GM21447 (cell line): Measurements from ENCODE around the gene SETD3.
"Not testable (repeated sequence)": the region's sequence is repeated elsewhere in the genome, so short reads cannot be mapped to it uniquely, and the experiment has no call there.

ENCODE experiments used
- ATAC-seq: cut with Tn5 transposase; IDR thresholded peaks from one replicate; pipeline ENCODE4 v1.9.1; 2021; ENCODE audit not compliant: unreplicated experiment

The SETD3 gene

GRCh38 chr14:99363051-99363450 is 117.6 kb downstream of the SETD3 start:
- no peak for ATAC-seq

- no peak for ATAC-seq
Measured at GRCh38 chr14:99361596-99362215, 119.0 kb downstream of the SETD3 start.

GRCh38 chr14:99360774-99361595 is 119.7 kb downstream of the SETD3 start:
- ATAC-seq: no peak

- no peak for ATAC-seq
Measured at GRCh38 chr14:99359906-99360305, 120.8 kb downstream of the SETD3 start.

GRCh38 chr14:99357916-99358390 is 122.7 kb downstream of the SETD3 start:
- no peak for ATAC-seq

GRCh38 chr14:99357151-99357915 is 123.3 kb downstream of the SETD3 start:
- no peak for ATAC-seq

- no peak for ATAC-seq
Measured at GRCh38 chr14:99356031-99356608, 124.5 kb downstream of the SETD3 start.

- no peak for ATAC-seq
Measured at GRCh38 chr14:99354166-99354875, 126.3 kb downstream of the SETD3 start.

GRCh38 chr14:99352688-99353280 is 127.9 kb downstream of the SETD3 start:
- ATAC-seq: no peak

- no peak for ATAC-seq
Measured at GRCh38 chr14:99351166-99352007, 129.3 kb downstream of the SETD3 start.

GRCh38 chr14:99350751-99351150 is 129.9 kb downstream of the SETD3 start:
- ATAC-seq: no peak

GRCh38 chr14:99349721-99350495 is 130.8 kb downstream of the SETD3 start:
- ATAC-seq: no peak

GRCh38 chr14:99348816-99349614 is 131.6 kb downstream of the SETD3 start:
- no peak for ATAC-seq

- ATAC-seq: not testable (repeated sequence)
Measured at GRCh38 chr14:99348231-99348630, 132.4 kb downstream of the SETD3 start.
